HL-60 (cell line): Measurements from ENCODE around the gene XIRP2.

ENCODE experiments used
- DNase-seq, 2 experiments: peaks; one replicate each; pipeline ENCODE4 v3.0.0-alpha.2; 2010 to 2020; ENCODE audit warnings: low read depth in 1 of 2, low spot score in 1 of 2
- H3K27ac ChIP-seq: fragments of 250-450 bp; sonication (Bioruptor Pico); replicated peaks from 2 replicates; pipeline ENCODE4 v1.5.1; 2020; ENCODE audit warnings: mild to moderate bottlenecking, moderate library complexity
- H3K27me3 ChIP-seq: fragments of 250-450 bp; sonication (Bioruptor Pico); 2 replicates; pipeline ENCODE4 v1.5.1; 2021; ENCODE audit warnings: mild to moderate bottlenecking, moderate library complexity; ENCODE audit not compliant: insufficient read depth, poor library complexity, severe bottlenecking
- H3K4me3 ChIP-seq: replicated peaks from 2 replicates; pipeline ENCODE4 v1.5.1; 2011; ENCODE audit warnings: mild to moderate bottlenecking, control low read depth, low read length; ENCODE audit not compliant: insufficient read depth
- CTCF ChIP-seq: IDR thresholded peaks from one replicate; pipeline ENCODE4 v1.5.1; 2011; ENCODE audit warnings: low read length, control low read depth, inconsistent platforms; ENCODE audit not compliant: insufficient read depth
- GABPA ChIP-seq: IDR thresholded peaks from 2 replicates; pipeline ENCODE4 v1.6.1; 2012; ENCODE audit warnings: low read depth
- POLR2AphosphoS5 ChIP-seq: IDR thresholded peaks from 2 replicates; pipeline ENCODE4 v1.6.1; 2012; ENCODE audit warnings: low read depth
- REST ChIP-seq: IDR thresholded peaks from 2 replicates; pipeline ENCODE4 v1.6.1; 2012; ENCODE audit warnings: low read depth; ENCODE audit not compliant: insufficient replicate concordance
- SPI1 ChIP-seq: IDR thresholded peaks from 2 replicates; pipeline ENCODE4 v1.6.1; 2012; ENCODE audit warnings: low read depth, mild to moderate bottlenecking, borderline replicate concordance

The XIRP2 gene

GRCh38 chr2:167128130-167128529 lies 239.8 kb downstream of the XIRP2 start:
- no peak for DNase-seq
- H3K27me3 ChIP-seq = no peaks in the 10 kb centered on the region
- TF ChIP-seq POLR2AphosphoS5 = no peak
- TF ChIP-seq GABPA = no peak
- TF ChIP-seq REST = no peak
- TF ChIP-seq CTCF = no peak
- H3K4me3 ChIP-seq = no peak overlapping the region
- H3K27ac ChIP-seq = no peak overlapping the region

GRCh38 chr2:167132066-167132465 lies 243.8 kb downstream of the XIRP2 start:
- H3K4me3 ChIP-seq = no peak overlapping the region
- TF ChIP-seq SPI1 (no peak), GABPA (no peak), CTCF (no peak), POLR2AphosphoS5 (no peak), REST (no peak)
- no peak for DNase-seq
- no peak overlapping the region for H3K27ac ChIP-seq
- no peaks in the 10 kb centered on the region for H3K27me3 ChIP-seq

GRCh38 chr2:167132906-167133555 lies 244.8 kb downstream of the XIRP2 start:
- TF ChIP-seq GABPA (no peak), SPI1 (no peak), CTCF (no peak), POLR2AphosphoS5 (no peak), REST (no peak)
- Histone ChIP-seq H3K4me3 (no peak overlapping the region), H3K27ac (no peak overlapping the region), H3K27me3 (no peaks in the 10 kb centered on the region)
- no peak for DNase-seq
